CD14-positive monocyte (primary cell): ENCODE data around the gene TM2D3. TPM values are rescaled to one million over a fixed set of nuclear protein-coding genes. Genes with fewer than 3 reads are reported as not detected.

Experiments used
- DNase-seq, 3 donors: peaks; one replicate each; pipeline ENCODE4 v3.0.0-alpha.2; 2011 to 2022
- H2AFZ ChIP-seq: 2 replicates; pipeline ENCODE4 v1.6.0; 2012; ENCODE audit warnings: mild to moderate bottlenecking, low read depth, low read length, inconsistent platforms; ENCODE audit not compliant: insufficient read depth, poor library complexity, severe bottlenecking
- H3K27ac ChIP-seq, 2 donors: 1 replicate in 1 of 2; 2 replicates in 1 of 2; pipeline ENCODE4 v1.5.1; 2012 to 2013; ENCODE audit warnings: low read length in 2 of 2, control low read depth in 1 of 2, inconsistent platforms in 1 of 2, low read depth in 1 of 2, mild to moderate bottlenecking in 1 of 2
- H3K27me3 ChIP-seq, 2 donors: one replicate each; pipeline versions ENCODE4 v1.6.0 to v1.6.1; 2011 to 2013; ENCODE audit warnings: low read length in 2 of 2; ENCODE audit not compliant: control insufficient read depth in 2 of 2, insufficient read depth in 2 of 2
- H3K36me3 ChIP-seq, 2 donors: replicated peaks in 1 of 2; 1 replicate in 1 of 2; 2 replicates in 1 of 2; pipeline versions ENCODE4 v1.5.1 to v1.6.1; 2012 to 2013; ENCODE audit warnings: low read length in 2 of 2, control low read depth in 1 of 2, inconsistent platforms in 1 of 2, mild to moderate bottlenecking in 1 of 2; ENCODE audit not compliant: insufficient read depth in 2 of 2, control insufficient read depth in 1 of 2
- H3K4me1 ChIP-seq, 2 donors: 1 replicate in 1 of 2; 2 replicates in 1 of 2; pipeline versions ENCODE4 v1.5.1 to v1.6.1; 2012 to 2013; ENCODE audit warnings: low read length in 2 of 2, control low read depth in 1 of 2, inconsistent platforms in 1 of 2, mild to moderate bottlenecking in 1 of 2, moderate library complexity in 1 of 2; ENCODE audit not compliant: insufficient read depth in 2 of 2, control insufficient read depth in 1 of 2
- H3K4me2 ChIP-seq: replicated peaks from 2 replicates; pipeline ENCODE3; 2012; ENCODE audit warnings: low read length, moderate library complexity, mild to moderate bottlenecking; ENCODE audit not compliant: poor library complexity, severe bottlenecking; ENCODE audit errors: extremely low read depth
- H3K4me3 ChIP-seq, 3 experiments: fragments of 200-600 bp in 1 of 3; sonication (generic) in 1 of 3; replicated peaks in 1 of 3; 1 replicate in 2 of 3; 2 replicates in 1 of 3; pipeline ENCODE4 v1.5.1; 2011 to 2013; ENCODE audit warnings: low read length in 3 of 3, mild to moderate bottlenecking in 3 of 3, control low read depth in 2 of 3, low read depth in 2 of 3, inconsistent platforms in 1 of 3, moderate library complexity in 1 of 3
- H3K79me2 ChIP-seq: 2 replicates; pipeline ENCODE4 v1.6.0; 2012; ENCODE audit warnings: mild to moderate bottlenecking, control low read depth, inconsistent platforms, low read length, moderate library complexity; ENCODE audit not compliant: insufficient read depth
- H3K9ac ChIP-seq: 2 replicates; pipeline ENCODE4 v1.6.0; 2017; ENCODE audit warnings: low read length, mild to moderate bottlenecking; ENCODE audit not compliant: insufficient read depth, poor library complexity, severe bottlenecking
- H3K9me3 ChIP-seq, 2 donors: replicated peaks in 1 of 2; 1 replicate in 1 of 2; 2 replicates in 1 of 2; pipeline versions ENCODE4 v1.5.1 to v1.6.1; 2012 to 2013; ENCODE audit warnings: low read length in 2 of 2, control low read depth in 1 of 2; ENCODE audit not compliant: control insufficient read depth in 1 of 2, insufficient read depth in 1 of 2
- H4K20me1 ChIP-seq: 2 replicates; pipeline ENCODE4 v1.6.0; 2012; ENCODE audit warnings: mild to moderate bottlenecking, low read length, control low read depth, moderate library complexity; ENCODE audit not compliant: insufficient read depth
- H3K27ac Mint-ChIP-seq, 7 donors: one replicate each; pipeline ENCODE4 v1.8.0; 2020; ENCODE audit warnings: mild to moderate bottlenecking in 7 of 7, mixed read lengths in 7 of 7, moderate library complexity in 6 of 7, inconsistent platforms in 2 of 7
- H3K27me3 Mint-ChIP-seq, 3 donors: one replicate each; pipeline ENCODE4 v1.8.0; 2021 to 2022; ENCODE audit warnings: low read depth in 3 of 3, mild to moderate bottlenecking in 3 of 3, mixed read lengths in 3 of 3, moderate library complexity in 3 of 3, inconsistent platforms in 1 of 3
- H3K36me3 Mint-ChIP-seq, 2 donors: one replicate each; pipeline ENCODE4 v1.8.0; 2020; ENCODE audit warnings: mixed read lengths in 2 of 2, inconsistent platforms in 1 of 2, mild to moderate bottlenecking in 1 of 2
- H3K4me1 Mint-ChIP-seq: one replicate; pipeline ENCODE4 v1.8.0; 2020; ENCODE audit warnings: mild to moderate bottlenecking, mixed read lengths
- H3K4me3 Mint-ChIP-seq, 2 donors: one replicate each; pipeline ENCODE4 v1.8.0; 2020; ENCODE audit warnings: mild to moderate bottlenecking in 2 of 2, mixed read lengths in 2 of 2, moderate library complexity in 1 of 2
- H3K9me3 Mint-ChIP-seq, 7 donors: one replicate each; pipeline ENCODE4 v1.8.0; 2020 to 2022; ENCODE audit warnings: mixed read lengths in 7 of 7, mild to moderate bottlenecking in 6 of 7, moderate library complexity in 6 of 7, inconsistent platforms in 2 of 7
- WGBS: methylation state at CpG from one replicate; pipeline ENCODE4 v1.1.5; 2013; ENCODE audit warnings: missing lambda C conversion rate; ENCODE audit not compliant: insufficient coverage; 5-methylcytosine and 5-hydroxymethylcytosine counted together
- intact Hi-C, 2 donors: fragments of 100-400 bp; cut with micrococcal nuclease; formaldehyde crosslinking; loops; one replicate each; pipeline versions ENCODE4 v1.15.0 to v1.15.1; 2023
- polyA minus RNA-seq: library from RNA; depleted of rRNA, polyadenylated mRNA; stranded (reverse); fragments of >200 nt; gene quantifications from 2 replicates; pipeline ENCODE4 v1.2.3, GENCODE V29; 2012
- polyA plus RNA-seq, 3 donors: library from polyadenylated mRNA; depleted of rRNA in 1 of 3; unstranded in 2 of 3; stranded (reverse) in 1 of 3; fragments of 300-500 nt in 2 of 3; fragments of >200 nt in 1 of 3; fragmentation: Illumina TruSeq in 2 of 3; gene quantifications; 1 replicate in 2 of 3; 2 replicates in 1 of 3; pipeline ENCODE4 v1.2.3, GENCODE V29; 2012 to 2021
- total RNA-seq, 12 experiments: library from RNA in 1 of 12; stranded (reverse) in 1 of 12; fragments of 120-200 nt in 1 of 12; gene quantifications; one replicate each; pipeline ENCODE4 v1.2.4 and lab custom pipeline; 2013 to 2026; ENCODE audit warnings: mixed read lengths in 6 of 12, inconsistent platforms in 1 of 12
- TF ChIP-seq, protein P1 (sequence below): fragments of 200-600 bp; IDR thresholded peaks from one replicate; pipeline ENCODE4 v1.8.0; 2022; ENCODE audit warnings: antibody characterized with exemption, mild to moderate bottlenecking

The TM2D3 gene, protein sequence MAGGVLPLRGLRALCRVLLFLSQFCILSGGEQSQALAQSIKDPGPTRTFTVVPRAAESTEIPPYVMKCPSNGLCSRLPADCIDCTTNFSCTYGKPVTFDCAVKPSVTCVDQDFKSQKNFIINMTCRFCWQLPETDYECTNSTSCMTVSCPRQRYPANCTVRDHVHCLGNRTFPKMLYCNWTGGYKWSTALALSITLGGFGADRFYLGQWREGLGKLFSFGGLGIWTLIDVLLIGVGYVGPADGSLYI
- total RNA-seq (2013) = 55.6 TPM
- polyA plus RNA-seq = 10 to 100 TPM; 22.9 to 54.6 (median 26.5) TPM
- 76.1 and 134 TPM in 2 replicates for polyA minus RNA-seq
- total RNA-seq (lab: John Stamatoyannopoulos, UW) = 31.8 to 143 (median 83.5) reads per million in 11 experiments

DNA sequence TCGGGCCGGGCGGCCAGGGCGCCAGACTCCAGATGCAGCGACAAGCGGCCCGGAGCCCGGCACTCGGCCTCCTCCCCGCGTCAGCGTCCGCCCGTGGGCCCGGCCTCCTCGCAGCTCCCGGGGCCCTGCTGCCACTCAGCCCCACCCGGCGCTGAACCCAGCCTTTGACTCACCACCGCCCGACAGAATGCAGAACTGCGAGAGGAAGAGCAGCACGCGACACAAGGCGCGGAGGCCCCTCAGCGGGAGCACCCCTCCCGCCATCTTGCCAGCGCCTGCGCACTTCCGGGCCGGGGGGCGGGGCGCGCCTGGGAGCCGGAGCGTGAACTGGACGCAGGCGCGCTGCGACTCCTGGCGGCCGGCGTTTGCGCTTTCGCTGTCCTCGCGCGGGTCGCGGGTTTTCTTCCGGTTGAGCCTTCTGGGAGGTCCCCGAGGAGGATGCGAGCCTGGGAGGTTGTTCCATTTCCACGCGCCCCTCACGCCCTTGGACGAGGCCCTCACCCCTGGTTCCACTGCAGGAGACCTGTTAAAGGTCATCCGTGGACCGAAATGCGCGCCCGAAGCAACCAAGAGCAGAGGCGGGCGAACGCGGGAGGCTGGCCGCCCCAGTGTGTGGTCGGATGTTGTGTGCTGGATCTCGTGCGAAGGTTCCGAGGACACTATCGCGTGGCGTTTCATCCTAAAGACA lies at the start of gene TM2D3:
Gene TM2D3, minus strand, starts transcription at position 284 of the 688 bp plus-strand sequence. Its CDS starts 20 bp downstream, at position 264.
- DNase-seq = peak; percentile 96 to 98 (median 98)
- H3K36me3 ChIP-seq = peaks cover 12 to 21% of the 10 kb centered on the region in 2 donors
- H3K79me2 ChIP-seq = peaks cover 53% of the 10 kb centered on the region
- Mint-ChIP-seq H3K27me3 (no peaks in the 10 kb centered on the region), H3K27ac (peak within 1 kb of the TSS; percentile 98 to 100 (median 99)), H3K9me3 (no peaks in the 10 kb centered on the region), H3K4me3 (peak within 1 kb of the TSS; percentile 80 to 94), H3K4me1 (peaks cover 42% of the 10 kb centered on the region), H3K36me3 (peaks cover 17 to 24% of the 10 kb centered on the region in 2 donors)
- TF ChIP-seq, protein P1, sequence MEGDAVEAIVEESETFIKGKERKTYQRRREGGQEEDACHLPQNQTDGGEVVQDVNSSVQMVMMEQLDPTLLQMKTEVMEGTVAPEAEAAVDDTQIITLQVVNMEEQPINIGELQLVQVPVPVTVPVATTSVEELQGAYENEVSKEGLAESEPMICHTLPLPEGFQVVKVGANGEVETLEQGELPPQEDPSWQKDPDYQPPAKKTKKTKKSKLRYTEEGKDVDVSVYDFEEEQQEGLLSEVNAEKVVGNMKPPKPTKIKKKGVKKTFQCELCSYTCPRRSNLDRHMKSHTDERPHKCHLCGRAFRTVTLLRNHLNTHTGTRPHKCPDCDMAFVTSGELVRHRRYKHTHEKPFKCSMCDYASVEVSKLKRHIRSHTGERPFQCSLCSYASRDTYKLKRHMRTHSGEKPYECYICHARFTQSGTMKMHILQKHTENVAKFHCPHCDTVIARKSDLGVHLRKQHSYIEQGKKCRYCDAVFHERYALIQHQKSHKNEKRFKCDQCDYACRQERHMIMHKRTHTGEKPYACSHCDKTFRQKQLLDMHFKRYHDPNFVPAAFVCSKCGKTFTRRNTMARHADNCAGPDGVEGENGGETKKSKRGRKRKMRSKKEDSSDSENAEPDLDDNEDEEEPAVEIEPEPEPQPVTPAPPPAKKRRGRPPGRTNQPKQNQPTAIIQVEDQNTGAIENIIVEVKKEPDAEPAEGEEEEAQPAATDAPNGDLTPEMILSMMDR = peak; percentile 88
- 0% methylated on average over 74 of the region's 75 CpGs for WGBS
- H3K9me3 ChIP-seq = no peaks in the 10 kb centered on the region
- intact Hi-C loops = loop anchor here (2.0 to 10.0 kb wide), 8 partner anchors 70 to 1047 kb away; partner anchors contain the start of genes ASB7 (in 1 of the 2), LINS1 (in 1 of the 2), SELENOS (in 1 of the 2) and SNRPA1 (in 1 of the 2)
- H3K4me2 ChIP-seq = peak within 1 kb of the TSS; percentile 78
- H3K27ac ChIP-seq = peak within 1 kb of the TSS; percentile 99 to 100
- no peaks in the 10 kb centered on the region for H3K27me3 ChIP-seq
- H3K9ac ChIP-seq = peak within 1 kb of the TSS; percentile 97
- H4K20me1 ChIP-seq = no peaks in the 10 kb centered on the region
- peak within 1 kb of the TSS; percentile 69 for H2AFZ ChIP-seq
- H3K4me3 ChIP-seq = peak within 1 kb of the TSS; percentile 70 to 80 (median 76)
- H3K4me1 ChIP-seq = peaks cover 43 to 50% of the 10 kb centered on the region in 2 donors

DNA sequence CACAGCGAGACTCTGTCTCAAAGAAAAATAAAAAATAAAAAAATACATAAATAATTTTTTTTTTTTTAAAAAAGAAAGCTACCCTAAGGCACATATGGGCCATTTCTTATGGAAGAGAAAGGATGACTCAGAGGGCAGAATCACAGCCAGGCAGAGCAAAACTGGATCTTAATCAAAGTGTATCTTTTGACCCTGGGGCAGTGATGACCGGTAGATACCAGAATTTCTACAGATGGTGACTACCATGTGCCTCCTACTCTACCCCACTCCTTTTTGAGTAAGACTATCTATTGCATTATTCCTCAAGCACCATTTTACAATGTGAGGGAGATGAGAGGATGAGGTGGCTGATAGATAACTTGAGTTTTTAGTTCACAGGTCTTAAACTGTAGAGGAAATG lies 46.1 kb upstream of the TM2D3 start:
- no CpG with 5 or more reads among the region's 2 CpGs for WGBS
- Mint-ChIP-seq H3K27ac (no peak overlapping the region), H3K36me3 (peaks cover 42 to 52% of the 10 kb centered on the region in 2 donors), H3K9me3 (peaks cover 0 to under 1% (median 0%) of the 10 kb centered on the region in 7 donors), H3K27me3 (no peaks in the 10 kb centered on the region), H3K4me3 (no peak overlapping the region), H3K4me1 (no peaks in the 10 kb centered on the region)
- H3K36me3 ChIP-seq = peaks cover 7 to 49% of the 10 kb centered on the region in 2 donors
- TF ChIP-seq, protein P1 = no peak
- no peaks in the 10 kb centered on the region for H3K9me3 ChIP-seq
- no peak overlapping the region for H3K4me3 ChIP-seq
- H3K27ac ChIP-seq = no peak overlapping the region
- no peaks in the 10 kb centered on the region for H3K79me2 ChIP-seq
- DNase-seq = no peak
- intact Hi-C loops = no loop called here
- H3K9ac ChIP-seq = no peak overlapping the region
- H3K4me2 ChIP-seq = no peak overlapping the region
- H3K4me1 ChIP-seq = no peaks in the 10 kb centered on the region
- H2AFZ ChIP-seq = no peak overlapping the region
- H3K27me3 ChIP-seq = no peaks in the 10 kb centered on the region
- no peaks in the 10 kb centered on the region for H4K20me1 ChIP-seq
